ENCODE measurements around the gene ENTHD1.

DNA sequence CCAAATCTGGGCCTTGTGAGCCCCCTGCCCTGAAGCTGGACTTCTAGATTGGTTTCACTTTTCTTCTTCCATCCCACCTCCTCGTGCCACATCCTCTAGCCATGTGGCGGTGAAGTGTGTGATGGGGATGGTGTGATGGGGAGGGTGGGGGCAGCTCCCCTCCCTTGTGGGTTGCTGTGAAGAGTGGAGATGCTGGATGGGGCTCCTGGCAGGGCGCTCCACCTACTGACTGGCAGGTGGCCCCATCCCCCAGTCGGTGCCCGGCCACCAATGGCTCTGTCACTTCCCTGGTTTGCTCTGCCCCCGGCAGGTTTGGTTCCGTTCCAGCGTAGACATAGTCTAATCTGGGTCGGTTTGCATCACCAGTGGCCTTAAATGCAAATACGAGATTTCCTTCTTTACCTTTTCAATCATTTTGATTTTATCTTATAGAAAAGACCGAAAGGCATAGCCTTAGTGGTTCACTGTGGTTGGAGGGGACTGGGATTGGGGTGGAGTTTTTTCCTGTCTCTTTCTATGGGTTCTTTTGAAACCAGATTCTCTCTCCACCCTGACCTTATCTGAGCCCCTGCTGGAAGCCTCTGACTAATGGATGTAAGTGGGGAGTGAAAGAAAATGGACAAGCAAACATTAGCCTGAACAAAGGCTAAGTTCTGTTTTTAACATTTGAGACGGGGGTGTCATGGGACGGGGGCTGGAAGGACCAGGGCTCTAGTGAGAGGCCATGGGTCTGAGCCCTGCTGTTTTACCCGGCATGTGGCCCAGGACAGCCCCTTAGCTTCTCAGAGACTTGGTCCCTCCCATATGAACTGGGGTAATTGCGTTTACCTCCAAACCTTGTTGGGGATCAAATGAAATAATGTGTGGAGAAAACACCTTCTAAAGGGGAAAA is 173.8 kb downstream of the ENTHD1 start:
- no peak for TF ChIP-seq CTCF (IDR thresholded peaks at IDR 0.05; ENCODE audit: low read depth, low read length)
- no peak for TF ChIP-seq POLR2A (IDR thresholded peaks at IDR 0.05; ENCODE audit: extremely low read depth, insufficient read length)
- no peak for TF ChIP-seq MYC (IDR thresholded peaks at IDR 0.05; ENCODE audit: low read depth, low read length)

Measured in NB4 (cell line).